BLaER1 treated with 17β-estradiol and CSF1 and Interleukin-3, amounts not matched to agents 10 nM and 100 nM (cell line): ENCODE results near the gene CX3CR1.

Source experiments
- H3K27ac ChIP-seq, 11 experiments: shearing (Covaris generic); formaldehyde crosslinking; 2 replicates each; pipeline ENCODE4 v1.8.1; 2022
- H3K27me3 ChIP-seq, 11 experiments: shearing (Covaris generic); formaldehyde crosslinking; 2 replicates each; pipeline ENCODE4 v1.8.1; 2022
- H3K36me3 ChIP-seq, 11 experiments: shearing (Covaris generic); formaldehyde crosslinking; 2 replicates each; pipeline ENCODE4 v1.8.1; 2022
- H3K4me1 ChIP-seq, 10 experiments: shearing (Covaris generic); formaldehyde crosslinking; 2 replicates each; pipeline ENCODE4 v1.8.1; 2022
- H3K4me2 ChIP-seq, 11 experiments: shearing (Covaris generic); formaldehyde crosslinking; 2 replicates each; pipeline ENCODE4 v1.8.1; 2022
- H3K4me3 ChIP-seq, 10 experiments: shearing (Covaris generic); formaldehyde crosslinking; 2 replicates each; pipeline ENCODE4 v1.8.1; 2022
- H3K9ac ChIP-seq, 11 experiments: shearing (Covaris generic); formaldehyde crosslinking; 2 replicates each; pipeline ENCODE4 v1.8.1; 2022
- H3K9me3 ChIP-seq, 11 experiments: shearing (Covaris generic); formaldehyde crosslinking; replicated peaks in 1 of 11; 2 replicates each; pipeline ENCODE4 v1.8.1; 2022
- H4K20me1 ChIP-seq, 11 experiments: shearing (Covaris generic); formaldehyde crosslinking; 2 replicates each; pipeline ENCODE4 v1.8.1; 2022
- Cebpa-rat ChIP-seq, 11 experiments: shearing (Covaris generic); IDR thresholded peaks; 2 replicates each; pipeline ENCODE4 v1.8.1; 2022

Gene CX3CR1

GRCh38 chr3:39275963-39276593, 3.8 kb downstream of the CX3CR1 start:
- Histone ChIP-seq H3K27me3 (no peaks in the 10 kb centered on the region), H3K9me3 (no peaks in the 10 kb centered on the region), H3K4me1 (peaks cover 22 to 100% (median 77%) of the 10 kb centered on the region in 10 experiments), H3K4me3 (peak overlapping the region in 3 of 10 experiments; percentile 53 to 68 (median 67); a peak in 5 of 20 replicates), H4K20me1 (0 out of 22 replicates have a peak, but pooled peaks cover 0 to 7% (median 0%) of the 10 kb centered on the region in 11 experiments), H3K27ac (no peak overlapping the region), H3K36me3 (peaks cover 0 to 37% (median 0%) of the 10 kb centered on the region in 11 experiments; a peak in 3 of 22 replicates), H3K4me2 (peak overlapping the region in 9 of 11 experiments; percentile 13 to 97 (median 86); a peak in 15 of 22 replicates), H3K9ac (0 out of 22 replicates have a peak overlapping the region, but pooled peaks of 1 of the 11 experiments have one; percentile 28)
- no peak for TF ChIP-seq Cebpa-rat (IDR thresholded peaks at IDR 0.05)

GRCh38 chr3:39275052-39275451, 4.8 kb downstream of the CX3CR1 start:
- H3K4me3 ChIP-seq: peak overlapping the region in 1 of 10 experiments; percentile 68; a peak in 2 of 20 replicates
- H3K27ac ChIP-seq: peak overlapping the region in 1 of 11 experiments; percentile 11; a peak in 2 of 22 replicates

GRCh38 chr3:39273119-39273518, 6.7 kb downstream of the CX3CR1 start:
- Histone ChIP-seq H3K27ac (peak overlapping the region in 6 of 11 experiments; percentile 10 to 72 (median 53); a peak in 10 of 22 replicates), H3K27me3 (no peaks in the 10 kb centered on the region), H3K4me2 (peak overlapping the region in 8 of 11 experiments; percentile 31 to 94 (median 84); a peak in 15 of 22 replicates), H3K9ac (peak overlapping the region in 3 of 11 experiments; percentile 28 to 47 (median 38); a peak in 4 of 22 replicates), H3K36me3 (peaks cover 0 to 41% (median 0%) of the 10 kb centered on the region in 11 experiments; a peak in 3 of 22 replicates), H3K9me3 (no peaks in the 10 kb centered on the region), H4K20me1 (0 out of 22 replicates have a peak, but pooled peaks cover 0 to 7% (median 0%) of the 10 kb centered on the region in 11 experiments), H3K4me3 (peak overlapping the region in 2 of 10 experiments; percentile 3 to 33; a peak in 1 of 20 replicates), H3K4me1 (peaks cover 12 to 100% (median 66%) of the 10 kb centered on the region in 10 experiments)
- TF ChIP-seq Cebpa-rat (IDR thresholded peaks at IDR 0.05): no peak

More at GRCh38 chr3:39275052-39275451, 4.8 kb downstream of the CX3CR1 start:
- peak overlapping the region in 4 of 11 experiments; percentile 94 to 97 (median 95); a peak in 6 of 22 replicates for H3K4me2 ChIP-seq
- peaks cover 12 to 100% (median 68%) of the 10 kb centered on the region in 10 experiments for H3K4me1 ChIP-seq
- H3K27me3 ChIP-seq: no peaks in the 10 kb centered on the region
- no peak for TF ChIP-seq Cebpa-rat (IDR thresholded peaks at IDR 0.05)
- peaks cover 0 to 41% (median 0%) of the 10 kb centered on the region in 11 experiments; a peak in 3 of 22 replicates for H3K36me3 ChIP-seq
- H4K20me1 ChIP-seq: 0 out of 22 replicates have a peak, but pooled peaks cover 0 to 7% (median 0%) of the 10 kb centered on the region in 11 experiments
- H3K9me3 ChIP-seq: no peaks in the 10 kb centered on the region
- no peak overlapping the region for H3K9ac ChIP-seq

GRCh38 chr3:39272191-39272590, 7.6 kb downstream of the CX3CR1 start:
- H3K9ac ChIP-seq: peak overlapping the region in 3 of 11 experiments; percentile 22 to 47 (median 38); a peak in 7 of 22 replicates
- TF ChIP-seq Cebpa-rat (IDR thresholded peaks at IDR 0.05): no peak
- H3K9me3 ChIP-seq: no peaks in the 10 kb centered on the region
- peak overlapping the region in 9 of 11 experiments; percentile 7 to 94 (median 81); a peak in 16 of 22 replicates for H3K4me2 ChIP-seq
- H3K27ac ChIP-seq: peak overlapping the region in 8 of 11 experiments; percentile 10 to 72 (median 48); a peak in 14 of 22 replicates
- no peaks in the 10 kb centered on the region for H3K27me3 ChIP-seq
- H3K36me3 ChIP-seq: peaks cover 0 to 33% (median 0%) of the 10 kb centered on the region in 11 experiments; a peak in 3 of 22 replicates
- peak overlapping the region in 2 of 10 experiments; percentile 29 to 30; a peak in 2 of 20 replicates for H3K4me3 ChIP-seq
- H4K20me1 ChIP-seq: 0 out of 22 replicates have a peak, but pooled peaks cover 0 to 3% (median 0%) of the 10 kb centered on the region in 11 experiments
- H3K4me1 ChIP-seq: peaks cover 21 to 100% (median 66%) of the 10 kb centered on the region in 10 experiments

- Histone ChIP-seq H3K4me2 (peak overlapping the region in 8 of 11 experiments; percentile 31 to 94 (median 84); a peak in 16 of 22 replicates), H3K36me3 (peaks cover 0 to 33% (median 0%) of the 10 kb centered on the region in 11 experiments; a peak in 5 of 22 replicates), H3K4me3 (peak overlapping the region in 2 of 10 experiments; percentile 29 to 30; a peak in 3 of 20 replicates), H4K20me1 (no peaks in the 10 kb centered on the region), H3K4me1 (peaks cover 23 to 100% (median 66%) of the 10 kb centered on the region in 10 experiments), H3K9ac (peak overlapping the region in 3 of 11 experiments; percentile 19 to 47 (median 22); a peak in 3 of 22 replicates), H3K27me3 (no peaks in the 10 kb centered on the region), H3K27ac (peak overlapping the region in 7 of 11 experiments; percentile 1 to 72 (median 52); a peak in 12 of 22 replicates), H3K9me3 (peaks cover 0 to 3% (median 0%) of the 10 kb centered on the region in 11 experiments; a peak in 1 of 22 replicates)
- no peak for TF ChIP-seq Cebpa-rat (IDR thresholded peaks at IDR 0.05)
Measured at GRCh38 chr3:39271363-39271914, 8.4 kb downstream of the CX3CR1 start.

- Histone ChIP-seq H3K4me2 (peak overlapping the region in 5 of 11 experiments; percentile 15 to 94 (median 89); a peak in 9 of 22 replicates), H3K4me1 (peaks cover 29 to 100% (median 72%) of the 10 kb centered on the region in 10 experiments), H3K9ac (no peak overlapping the region), H3K4me3 (no peak overlapping the region), H3K9me3 (peaks cover 0 to 18% (median 0%) of the 10 kb centered on the region in 11 experiments; a peak in 5 of 22 replicates), H3K27me3 (no peaks in the 10 kb centered on the region), H3K36me3 (peaks cover 0 to 38% (median 0%) of the 10 kb centered on the region in 11 experiments; a peak in 10 of 22 replicates), H4K20me1 (no peaks in the 10 kb centered on the region), H3K27ac (no peak overlapping the region)
- no peak for TF ChIP-seq Cebpa-rat (IDR thresholded peaks at IDR 0.05)
Measured at GRCh38 chr3:39269528-39269927, 10.3 kb downstream of the CX3CR1 start.

- H3K36me3 ChIP-seq: peaks cover 0 to 44% (median 0%) of the 10 kb centered on the region in 11 experiments; a peak in 10 of 22 replicates
- H4K20me1 ChIP-seq: no peaks in the 10 kb centered on the region
- TF ChIP-seq Cebpa-rat (IDR thresholded peaks at IDR 0.05): no peak
- no peaks in the 10 kb centered on the region for H3K27me3 ChIP-seq
- peak overlapping the region in 9 of 11 experiments; percentile 27 to 65 (median 59); a peak in 11 of 22 replicates for H3K27ac ChIP-seq
- H3K9ac ChIP-seq: peak overlapping the region in 4 of 11 experiments; percentile 6 to 31 (median 17); a peak in 4 of 22 replicates
- H3K9me3 ChIP-seq: peaks cover 0 to 27% (median 0%) of the 10 kb centered on the region in 11 experiments; a peak in 5 of 22 replicates
- H3K4me3 ChIP-seq: no peak overlapping the region
- H3K4me2 ChIP-seq: peak overlapping the region; percentile 63 to 94 (median 80); a peak in 21 of 22 replicates
- peaks cover 29 to 100% (median 78%) of the 10 kb centered on the region in 10 experiments for H3K4me1 ChIP-seq
Measured at GRCh38 chr3:39268549-39268900, 11.3 kb downstream of the CX3CR1 start.
